HG02973 (cell line): ENCODE measurements around the gene GABRR3.
A peak's percentile ranks its signal among the peaks of the same experiment; 100 is the strongest.

Experiments used
- ATAC-seq: cut with Tn5 transposase; IDR thresholded peaks from one replicate; pipeline ENCODE4 v1.9.1; 2021; ENCODE audit warnings: moderate library complexity; ENCODE audit not compliant: unreplicated experiment

GABRR3 gene

DNA sequence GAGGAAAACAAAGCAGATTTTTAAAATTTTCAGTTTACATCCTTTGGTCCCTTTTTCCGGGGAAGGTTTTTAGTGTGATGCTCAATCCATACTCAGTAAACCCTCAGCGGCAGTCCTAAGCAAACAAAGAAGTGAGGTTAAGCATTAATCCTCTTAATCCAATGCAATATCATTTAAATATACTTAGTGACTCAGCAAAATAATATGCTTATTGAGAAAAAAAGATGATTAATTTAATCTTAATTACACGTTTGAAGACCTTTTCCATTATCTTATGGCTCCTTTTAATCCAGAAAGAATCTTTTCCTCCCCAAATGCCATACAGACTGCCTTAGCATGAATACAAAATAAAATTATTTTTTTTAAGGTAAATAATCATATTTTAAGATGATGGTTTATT lies at the start of gene GABRR3:
Gene GABRR3 (minus strand): TSS at position 108 of the 400 bp plus-strand sequence. CDS start 328 bp downstream, outside the sequence.
- ATAC-seq, result no peak

DNA sequence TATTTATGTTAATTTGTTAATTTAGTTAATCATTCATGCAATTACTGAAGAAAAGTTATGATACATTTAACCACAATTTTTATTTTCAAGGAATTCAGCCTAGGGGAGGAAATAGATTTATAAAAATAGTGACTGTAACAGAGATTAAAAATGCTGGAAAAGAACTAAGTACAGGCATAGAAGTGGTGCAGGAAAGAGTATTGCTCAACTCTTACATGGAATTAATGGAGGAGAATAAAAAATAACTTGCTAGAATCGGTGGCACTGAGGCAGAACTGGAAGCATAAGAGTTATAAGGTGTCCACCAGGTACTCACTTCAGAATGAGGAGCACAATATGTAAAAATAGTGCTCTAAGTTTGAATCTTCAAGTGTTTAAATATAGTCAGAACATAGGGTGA lies 38.4 kb upstream of the GABRR3 start:
- no peak for ATAC-seq

DNA sequence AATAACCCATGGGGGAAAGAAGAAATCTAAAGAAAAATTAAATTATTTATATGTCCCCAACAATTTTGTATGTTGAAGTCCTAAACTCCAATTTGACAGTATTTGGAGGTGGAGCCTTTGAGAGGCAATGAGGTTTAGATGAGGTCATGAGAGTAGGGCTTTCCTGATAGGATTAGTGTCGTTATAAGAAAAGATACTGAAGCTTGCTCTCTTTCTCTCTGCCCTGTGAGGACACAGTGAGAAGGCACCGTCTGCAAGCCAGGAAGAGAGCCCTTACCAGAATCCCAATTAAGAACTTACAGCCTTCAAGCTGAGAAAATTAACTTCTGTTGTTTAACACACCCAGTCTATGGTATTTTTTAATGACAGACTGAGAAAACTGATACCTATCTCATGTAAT lies 35.7 kb upstream of the GABRR3 start:
- ATAC-seq, result no peak

DNA sequence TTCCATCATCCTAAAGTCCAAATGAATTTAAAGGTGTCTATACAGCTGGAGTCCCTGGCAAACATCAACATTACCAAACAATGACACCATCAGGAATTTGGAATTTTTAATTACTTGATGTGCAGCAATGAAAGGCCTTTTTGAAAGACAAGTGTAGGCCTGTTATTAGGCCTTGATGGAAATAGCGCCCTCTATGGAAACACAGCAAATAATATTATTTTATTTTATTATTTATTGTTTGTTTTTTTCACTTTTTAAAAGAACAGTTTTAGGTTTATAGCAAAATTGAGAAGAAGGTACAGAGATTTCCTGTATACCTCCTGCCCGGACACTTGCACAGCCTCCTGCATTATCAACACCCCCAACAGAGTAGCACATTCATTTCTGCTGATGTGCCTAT lies 33.7 kb upstream of the GABRR3 start:
- ATAC-seq, result no peak

DNA sequence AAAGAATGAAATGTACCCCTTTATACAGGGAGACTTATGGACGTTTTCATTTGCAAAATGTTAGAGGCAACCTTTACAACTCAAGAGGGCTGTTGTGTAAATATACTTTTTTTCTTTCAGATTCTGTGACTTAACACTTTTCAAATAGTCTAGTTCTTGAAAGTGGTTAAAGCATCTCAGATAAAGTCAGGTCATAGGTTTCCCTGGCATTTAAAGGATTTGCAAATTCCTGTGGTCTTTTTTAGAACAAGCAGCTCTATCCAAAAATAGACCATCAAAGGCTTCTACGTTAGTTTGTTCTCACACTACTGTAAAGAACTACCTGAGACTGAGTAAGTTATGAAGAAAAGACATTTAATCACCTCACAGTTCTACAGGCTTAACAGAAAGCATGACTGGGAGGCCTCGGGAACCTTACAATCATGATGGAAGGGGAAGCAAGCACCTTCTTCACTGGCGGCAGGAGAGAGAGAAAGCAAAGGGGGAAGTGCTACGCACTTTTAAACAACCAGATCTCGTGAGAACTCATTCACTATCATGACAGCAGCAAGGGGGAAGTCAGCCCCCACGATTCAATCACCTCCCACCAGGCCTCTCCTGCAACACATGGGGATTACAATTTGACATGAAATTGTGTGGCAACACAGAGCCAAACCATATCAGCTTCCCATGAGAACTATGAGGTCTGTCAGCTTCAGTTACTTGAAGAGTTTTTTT lies 23.3 kb upstream of the GABRR3 start:
- no peak for ATAC-seq

DNA sequence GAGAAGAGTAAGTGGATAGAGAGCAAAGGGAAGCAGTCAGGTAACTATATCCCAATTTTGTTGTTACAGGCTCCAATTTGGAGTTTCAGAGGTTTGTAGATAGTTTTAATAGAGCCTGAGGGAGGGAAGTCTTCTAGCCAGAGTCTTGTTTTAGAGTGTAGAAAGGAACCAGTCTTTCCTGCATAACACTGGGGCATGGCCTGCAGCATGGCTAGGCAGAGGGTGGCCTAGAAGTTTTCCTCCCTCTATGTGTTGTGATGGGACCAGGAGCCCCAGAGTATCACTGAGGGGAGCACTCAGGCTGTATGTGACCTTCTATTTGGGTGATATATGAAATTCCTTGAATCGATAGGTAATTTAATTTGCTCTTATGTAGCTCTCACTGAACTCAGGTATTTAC lies 22.5 kb upstream of the GABRR3 start:
- no peak for ATAC-seq

DNA sequence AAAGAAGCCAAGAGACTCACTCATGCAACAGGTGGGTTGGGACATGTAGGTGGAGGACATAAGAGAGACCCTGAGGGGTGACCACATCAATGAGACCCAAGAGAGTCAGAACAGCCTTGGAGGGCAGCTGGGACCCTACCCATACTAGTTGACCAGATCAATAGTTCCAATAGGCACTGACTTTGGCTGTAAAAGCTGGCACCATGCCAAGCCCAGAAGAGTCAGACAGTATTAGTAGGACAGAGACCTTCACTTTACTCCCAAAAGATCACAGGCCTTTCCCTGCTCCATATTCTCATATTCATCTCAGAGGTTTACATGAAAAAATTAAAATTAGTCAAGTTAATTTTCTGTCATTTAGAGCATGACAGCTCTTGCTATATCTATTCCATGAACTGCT lies 20.9 kb upstream of the GABRR3 start:
- no peak for ATAC-seq

DNA sequence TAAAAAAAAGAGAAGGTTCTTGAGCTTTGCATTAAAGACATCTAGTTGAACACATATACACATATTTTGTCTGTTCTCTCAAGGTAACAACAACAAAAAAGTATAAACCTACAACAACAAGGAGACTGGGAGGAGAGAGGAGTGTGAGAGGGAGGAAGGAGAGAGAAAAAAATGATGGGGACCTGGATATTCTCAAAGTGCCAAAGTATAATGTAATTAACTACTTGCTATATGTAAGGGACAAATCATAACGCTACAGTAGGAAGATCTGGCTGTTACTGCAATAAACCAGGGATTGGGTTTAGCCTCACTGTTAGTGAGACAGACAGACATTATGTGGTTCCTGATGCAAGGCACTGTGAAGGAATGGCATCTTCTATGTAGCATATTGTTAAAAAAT lies 14.2 kb upstream of the GABRR3 start:
- no peak for ATAC-seq

DNA sequence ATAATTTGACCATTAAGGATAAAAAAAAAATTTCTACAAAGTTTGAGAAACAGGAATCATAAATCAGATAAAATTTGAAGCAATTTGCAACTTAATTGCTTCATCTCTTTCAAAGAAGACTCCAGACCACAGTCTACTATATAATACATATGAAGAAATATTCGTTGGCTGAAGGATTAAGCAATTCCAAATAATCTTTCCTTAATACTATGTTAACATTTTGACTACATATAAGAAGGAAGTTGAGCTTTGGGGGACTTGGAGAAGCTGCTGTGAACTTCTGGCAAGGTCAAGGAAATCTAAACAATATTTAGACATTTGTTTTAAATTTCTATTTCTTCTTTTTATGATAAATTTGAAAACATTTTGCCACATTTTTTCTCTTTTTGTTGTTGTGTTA lies 13.5 kb upstream of the GABRR3 start:
- no peak for ATAC-seq

DNA sequence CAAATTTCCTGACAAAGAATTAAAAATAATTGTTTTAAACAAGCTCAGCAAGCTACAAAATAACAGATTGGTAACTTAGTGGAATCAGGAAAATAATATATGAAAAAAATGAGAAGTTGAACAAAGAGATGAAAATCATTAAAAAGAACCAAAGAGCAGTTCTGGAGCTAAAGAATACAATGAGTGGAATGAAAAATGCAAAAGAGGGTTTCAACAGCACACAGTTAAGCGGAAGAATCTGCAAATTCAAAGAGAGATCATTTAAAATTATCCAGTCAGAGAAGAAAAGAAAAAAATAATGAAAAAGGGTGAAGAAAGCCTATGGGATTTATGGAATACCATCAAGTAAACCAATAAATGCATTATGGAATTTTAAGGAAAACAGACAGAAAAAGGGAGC lies 6.2 kb upstream of the GABRR3 start:
- no peak for ATAC-seq

DNA sequence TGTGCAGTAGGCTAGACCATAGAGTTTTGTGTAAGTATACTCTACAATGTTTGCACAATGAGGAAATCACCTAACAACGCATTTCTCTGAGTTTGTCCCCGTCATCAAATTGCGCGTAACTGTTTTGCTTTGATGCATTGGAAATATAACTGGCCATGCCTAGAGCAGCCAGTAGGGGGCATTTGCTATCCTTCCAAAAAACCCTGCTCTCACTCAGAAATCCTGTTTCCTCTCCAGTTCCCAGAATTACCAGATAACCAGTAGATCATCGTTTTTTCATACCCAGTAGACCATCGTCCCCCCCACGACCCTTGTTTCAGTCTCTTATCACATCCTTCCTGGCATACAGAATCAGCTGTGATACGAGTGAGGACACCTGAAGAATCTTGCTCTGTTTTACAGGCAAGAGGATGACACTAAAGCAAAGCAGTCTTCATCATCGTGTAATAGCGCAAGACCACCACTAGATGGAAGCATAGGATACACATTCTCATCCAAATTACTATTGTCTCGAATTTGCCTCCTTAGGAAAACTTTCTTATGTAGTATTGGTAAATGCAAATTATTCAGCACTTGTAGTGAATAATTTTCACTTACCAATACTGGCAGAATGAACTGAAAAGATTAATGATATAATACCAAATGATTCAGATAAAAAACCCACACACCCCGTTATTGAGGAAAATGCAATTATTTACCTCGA lies 4.4 kb upstream of the GABRR3 start:
- peak; percentile 95 for ATAC-seq

DNA sequence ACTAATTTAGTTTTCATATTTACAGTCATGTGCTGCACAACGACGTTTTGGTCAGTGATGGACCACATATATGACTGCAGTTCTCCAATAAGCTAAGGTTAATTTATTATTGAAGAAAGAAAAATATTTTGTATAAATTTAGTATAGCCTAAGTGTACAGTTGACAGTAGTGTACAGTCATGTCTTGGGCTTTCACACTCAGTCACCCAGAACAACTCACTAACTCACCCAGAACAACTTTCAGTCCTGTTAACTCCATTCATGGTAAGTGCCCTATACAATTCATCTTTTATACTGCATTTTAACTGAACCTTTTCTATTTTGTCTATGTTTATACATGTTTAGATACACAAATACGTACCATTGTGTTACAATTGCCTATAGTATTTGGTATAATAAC lies 3.8 kb upstream of the GABRR3 start:
- no peak for ATAC-seq

DNA sequence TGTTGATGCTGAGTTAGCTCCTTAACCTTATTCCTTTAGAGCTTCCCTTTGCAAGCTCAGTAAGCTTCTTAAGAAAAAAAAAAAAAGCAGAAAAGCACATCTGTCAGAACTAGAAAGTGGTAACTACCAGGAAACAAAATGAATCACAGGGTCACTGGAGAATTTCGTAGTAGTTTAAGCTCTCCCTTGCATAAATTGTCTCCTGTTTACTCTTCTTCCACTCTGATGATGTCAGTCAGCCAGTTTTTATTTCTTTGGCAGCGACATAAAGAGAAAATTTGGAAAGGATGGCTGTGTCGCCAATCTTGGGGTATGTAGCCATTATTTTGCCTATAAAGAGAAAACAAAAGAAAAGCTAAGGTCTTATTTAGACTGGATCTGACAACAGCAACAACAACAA lies 3.2 kb upstream of the GABRR3 start:
- no peak for ATAC-seq

DNA sequence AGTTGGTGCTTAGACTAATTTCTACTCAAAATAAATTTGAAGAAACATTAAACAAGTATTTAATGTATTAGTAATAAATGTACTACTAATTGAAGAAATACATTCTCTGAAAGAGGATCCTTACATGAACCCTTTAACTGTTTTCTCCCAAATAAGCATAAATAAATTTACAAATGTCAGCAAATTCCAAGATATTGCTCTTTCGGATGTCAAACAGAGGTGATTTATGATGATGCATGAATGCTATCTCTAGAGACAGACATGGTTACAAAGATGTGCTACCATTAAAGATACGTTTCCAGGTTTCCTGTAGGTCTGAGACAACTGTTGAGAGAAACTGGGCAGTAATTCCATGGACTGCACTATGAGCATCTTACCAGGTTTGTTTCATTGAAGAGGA lies 629 bp downstream of the GABRR3 start:
- no peak for ATAC-seq

DNA sequence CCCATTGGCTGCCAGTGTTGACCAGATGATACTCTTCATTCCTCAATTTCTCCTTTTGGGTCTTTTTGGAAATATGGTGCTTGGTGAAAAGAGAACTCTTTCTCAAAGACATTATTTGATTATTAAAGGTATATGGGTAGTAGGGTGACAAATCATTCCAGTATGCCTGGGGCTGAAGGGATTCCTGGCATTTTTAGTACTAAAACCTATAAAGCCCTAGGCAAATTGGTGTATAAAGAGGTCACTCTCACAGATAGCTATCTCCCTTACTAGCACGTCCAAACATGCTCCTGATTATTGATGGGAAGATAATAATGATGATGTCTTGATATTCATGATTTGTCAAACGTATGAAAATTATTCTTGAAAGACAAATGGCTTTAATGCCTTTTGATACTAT lies 1.1 kb downstream of the GABRR3 start:
- no peak for ATAC-seq

DNA sequence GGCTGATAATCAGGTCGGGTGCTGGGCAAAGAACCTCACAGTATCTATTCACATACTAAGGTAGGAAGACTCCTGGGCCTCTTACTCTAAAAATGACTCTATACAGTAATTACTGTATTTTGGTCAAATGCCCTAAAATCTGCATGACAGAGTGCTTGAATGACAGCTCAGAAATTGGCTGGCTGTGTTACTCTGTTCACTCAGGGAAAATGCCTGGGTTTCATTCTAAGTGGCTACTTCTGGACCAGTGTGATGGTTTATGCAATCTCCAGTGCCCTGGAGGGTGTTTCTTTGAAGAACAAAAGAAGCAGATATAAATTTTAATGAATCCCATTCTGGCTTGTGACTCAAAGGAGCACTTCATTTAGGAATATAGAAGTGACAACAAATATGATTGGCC lies 2.2 kb downstream of the GABRR3 start:
- ATAC-seq, result no peak

DNA sequence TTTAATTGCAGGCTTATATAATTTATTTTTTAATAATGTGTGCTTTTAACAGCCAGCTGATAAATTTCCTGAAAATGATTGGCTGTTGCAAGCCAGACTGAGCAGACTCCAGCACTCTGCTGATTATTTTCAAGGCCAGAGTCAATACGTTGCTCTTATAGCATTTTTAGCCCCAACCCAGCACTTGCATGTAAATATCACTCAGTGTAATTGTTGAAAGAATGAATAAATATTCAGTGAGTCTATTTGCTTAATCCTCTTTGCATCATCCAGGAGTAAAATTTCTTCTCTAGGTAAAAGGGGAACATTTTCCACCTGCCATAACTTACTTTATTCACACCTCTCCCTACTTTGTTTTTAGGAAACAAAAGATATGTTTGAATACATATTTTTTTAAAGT lies 2.9 kb downstream of the GABRR3 start:
- ATAC-seq, result no peak

DNA sequence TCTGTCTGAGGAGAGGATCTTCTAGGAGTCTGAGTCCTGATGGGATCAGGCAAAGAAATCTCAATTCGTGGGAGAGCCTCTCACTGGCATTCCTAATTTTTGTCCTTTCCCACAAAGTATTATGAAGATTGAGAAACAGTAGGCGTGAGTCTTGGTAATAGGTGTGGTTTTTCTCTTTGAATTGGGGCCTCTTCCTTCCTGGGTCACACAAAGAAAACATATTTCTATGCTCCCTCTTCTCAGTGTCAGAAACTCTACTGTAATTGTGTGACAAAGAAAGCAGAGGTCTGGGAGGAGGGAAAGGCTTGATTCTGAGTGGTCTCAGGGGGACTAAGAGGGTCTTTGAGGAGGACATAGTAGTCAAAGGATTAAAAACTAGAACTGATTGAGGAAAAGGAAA lies 6.0 kb downstream of the GABRR3 start:
- ATAC-seq, result no peak

DNA sequence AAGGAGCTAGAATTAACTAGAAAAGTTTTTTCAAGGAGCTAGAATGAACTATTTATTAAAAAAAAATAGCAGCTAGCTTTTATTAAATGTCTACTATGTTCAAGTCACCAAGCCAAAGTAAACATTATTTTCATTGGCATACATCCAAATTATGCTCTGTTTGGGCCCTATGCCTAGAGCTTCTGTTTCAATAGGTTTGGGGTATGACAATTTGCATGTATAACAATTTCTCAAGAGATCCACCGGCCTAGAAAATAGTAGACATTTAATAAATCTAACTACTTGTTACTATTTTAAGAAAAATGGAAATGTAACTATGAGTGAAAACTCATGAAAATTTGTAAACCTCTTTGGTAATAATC lies 8.0 kb downstream of the GABRR3 start:
- ATAC-seq, result no peak

DNA sequence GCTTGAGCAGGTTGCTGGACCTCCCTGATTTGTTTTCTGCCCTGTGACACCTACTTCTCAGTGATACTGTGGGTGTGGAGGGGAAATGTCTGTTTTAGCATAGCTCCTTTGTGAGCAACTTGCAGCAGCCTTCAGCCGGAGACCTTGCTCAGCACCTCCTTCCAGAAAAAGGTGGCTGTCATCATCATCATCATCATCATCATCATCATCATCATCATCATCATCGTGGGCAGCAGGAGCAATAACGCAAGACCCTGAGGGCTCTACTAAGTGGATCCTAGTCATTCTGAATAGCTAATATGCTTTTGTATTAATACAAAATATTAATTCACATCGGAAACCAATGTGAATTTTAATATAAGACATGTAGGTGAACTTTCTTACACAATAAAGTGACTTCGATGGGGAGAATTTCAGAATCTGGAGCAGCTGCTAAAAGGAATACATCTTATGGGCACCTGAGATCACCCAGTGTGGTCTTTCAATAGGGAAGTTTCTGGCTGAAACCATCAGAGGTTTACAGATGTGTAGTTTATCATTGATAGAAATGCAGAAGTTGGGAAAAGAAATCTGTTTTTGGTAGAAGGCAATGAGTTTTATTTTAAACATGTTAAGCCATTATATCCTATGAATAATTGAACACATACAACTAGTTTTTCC lies 8.6 kb downstream of the GABRR3 start:
- no peak for ATAC-seq

DNA sequence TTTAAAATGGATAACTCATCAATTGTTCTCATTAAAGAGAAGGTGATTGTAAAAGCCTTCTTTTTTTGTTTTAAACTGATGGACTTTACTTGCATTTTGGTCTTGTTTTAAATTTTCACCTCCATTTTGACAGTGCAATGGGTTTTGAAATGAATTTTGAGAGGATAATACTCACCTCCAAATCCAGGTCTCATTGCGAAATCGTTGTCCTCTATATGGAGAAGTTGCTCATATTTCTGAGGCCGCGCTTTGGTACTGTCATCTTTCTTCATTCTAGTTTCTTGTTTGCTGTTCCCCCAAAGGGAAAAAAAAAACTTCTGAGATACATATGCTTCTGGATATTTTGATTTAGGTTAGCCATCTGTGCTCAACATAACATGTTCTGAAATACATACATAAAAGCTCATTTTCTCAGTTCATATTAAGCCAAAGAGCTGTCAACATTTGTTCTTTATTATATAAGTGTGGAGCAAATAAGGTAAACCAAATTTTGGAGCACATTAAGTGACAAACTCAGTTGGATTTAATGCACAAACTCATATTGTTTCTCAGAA lies 9.6 kb downstream of the GABRR3 start:
- no peak for ATAC-seq
